Neural progenitor cell (in vitro differentiated cells): Measurements from ENCODE around the gene UGT1A6.

ENCODE experiments used
- CTCF ChIP-seq: fragments of 200-600 bp; sonication (generic); IDR thresholded peaks from 2 replicates; pipeline ENCODE4 v1.5.1; 2017; ENCODE audit warnings: antibody characterized with exemption, mild to moderate bottlenecking
- EZH2 ChIP-seq: fragments of 200-600 bp; sonication (generic); IDR thresholded peaks from 2 replicates; pipeline ENCODE4 v1.6.1; 2017; ENCODE audit warnings: antibody characterized with exemption, mild to moderate bottlenecking, moderate library complexity

- TF ChIP-seq CTCF, result no peak
- TF ChIP-seq EZH2, result no peak
These were observed 96.9 kb downstream of the UGT1A6 start for GRCh38 chr2:233789554-233789953.
